HS-5 (cell line): Measurements from ENCODE around the gene RGS14.
"Not testable (repeated sequence)": the region's sequence is repeated elsewhere in the genome, so short reads cannot be mapped to it uniquely, and the experiment has no call there.

Experiments
- DNase-seq: peaks from one replicate; pipeline ENCODE4 v3.0.0-alpha.2; 2012; ENCODE audit warnings: low read depth

Gene RGS14

DNA sequence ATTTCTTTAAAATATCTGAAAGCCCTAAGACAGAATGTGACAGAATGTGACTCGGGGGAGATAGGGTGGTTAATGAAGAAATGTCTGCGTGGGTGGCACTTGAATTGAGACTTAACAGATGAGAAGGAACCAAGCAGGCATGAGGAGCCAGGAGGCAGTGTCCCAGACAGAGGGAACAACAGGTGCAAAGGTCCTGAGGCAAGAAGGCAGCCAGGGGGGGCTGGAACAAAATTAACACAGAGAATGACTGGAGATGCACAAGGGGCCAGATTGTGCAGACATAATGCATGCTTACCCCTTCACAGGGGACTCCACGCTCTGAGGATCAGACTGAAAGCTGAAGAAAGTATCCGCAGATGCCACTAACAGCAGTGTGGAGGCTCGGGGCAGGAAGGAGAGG, 8.0 kb upstream of the RGS14 start:
- no peak for DNase-seq

- DNase-seq: no peak
Measured at GRCh38 chr5:177350776-177351391, 6.8 kb upstream of the RGS14 start.

DNA sequence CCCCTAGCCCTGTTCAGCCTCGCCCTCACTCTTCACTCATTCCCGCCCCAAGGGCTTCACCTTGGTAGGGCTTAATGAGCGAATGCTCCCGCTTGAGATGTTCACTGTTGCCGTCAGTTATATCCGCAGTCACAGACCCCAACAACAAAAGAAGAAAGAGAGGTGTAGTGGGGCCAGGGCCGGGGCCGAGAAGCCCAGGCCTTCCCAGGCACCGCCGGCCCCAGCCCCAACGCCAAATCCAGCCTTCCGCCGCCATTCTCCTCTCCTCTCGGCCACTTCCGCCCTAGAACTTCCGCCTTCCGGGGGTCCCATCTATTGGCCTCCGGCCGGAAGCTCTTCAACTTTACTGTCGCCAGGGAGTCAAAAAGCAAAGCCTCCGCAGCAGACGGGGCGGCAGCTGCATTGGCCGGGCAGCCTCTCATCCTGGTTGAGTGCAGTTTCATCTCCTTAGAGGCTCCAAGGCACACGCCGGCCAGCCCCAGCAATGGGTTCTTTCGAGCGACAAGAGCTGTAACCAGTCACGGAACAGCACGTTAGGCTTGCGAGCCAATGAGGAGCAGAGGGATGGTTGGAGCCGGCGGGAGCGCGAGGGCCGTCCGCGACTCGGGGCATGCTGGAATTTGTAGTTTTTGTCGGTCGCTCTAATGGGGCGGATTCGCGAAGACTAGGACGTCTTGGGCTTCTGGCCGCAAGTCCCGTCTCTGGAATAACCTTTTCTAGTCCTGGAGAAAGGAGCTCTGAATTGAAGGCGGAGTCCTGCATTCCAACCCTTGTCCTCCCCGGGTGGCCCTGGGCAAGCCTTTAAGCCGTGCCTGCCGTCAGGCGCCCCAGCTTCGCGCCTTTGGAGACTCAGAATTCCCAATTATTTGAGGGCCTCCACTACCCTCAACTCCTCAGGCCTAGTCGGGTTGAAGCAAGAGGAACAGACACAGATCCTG, 6.1 kb upstream of the RGS14 start, which contains the start of gene LMAN2:
Gene LMAN2, minus strand, starts transcription at position 277 of the 938 bp plus-strand sequence. Its CDS starts 21 bp downstream, at position 256.
- DNase-seq: peak; percentile 90

GRCh38 chr5:177353093-177353492, 4.6 kb upstream of the RGS14 start:
- no peak for DNase-seq

- DNase-seq: no peak
Measured at GRCh38 chr5:177354256-177354655, 3.5 kb upstream of the RGS14 start.

DNA sequence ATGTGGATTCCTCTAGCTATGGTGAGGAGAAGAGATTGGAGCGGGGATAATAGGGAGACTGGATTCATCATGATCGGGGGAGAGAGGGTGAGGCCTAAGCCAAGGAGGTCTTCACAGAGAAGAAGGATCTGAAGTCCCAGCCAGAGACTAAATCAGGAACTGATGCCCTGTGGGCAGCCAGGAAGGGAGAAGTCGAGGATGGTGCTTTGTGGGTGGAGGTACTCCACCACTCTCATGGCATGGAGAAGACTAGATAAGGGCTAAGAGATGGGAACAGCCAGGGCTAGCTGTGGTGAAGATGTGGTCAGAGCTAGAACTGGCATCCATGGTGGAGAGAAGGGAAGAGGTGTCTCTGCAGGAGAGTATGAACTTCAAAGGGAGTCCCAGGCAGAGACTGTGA, 3.0 kb upstream of the RGS14 start:
- no peak for DNase-seq

DNA sequence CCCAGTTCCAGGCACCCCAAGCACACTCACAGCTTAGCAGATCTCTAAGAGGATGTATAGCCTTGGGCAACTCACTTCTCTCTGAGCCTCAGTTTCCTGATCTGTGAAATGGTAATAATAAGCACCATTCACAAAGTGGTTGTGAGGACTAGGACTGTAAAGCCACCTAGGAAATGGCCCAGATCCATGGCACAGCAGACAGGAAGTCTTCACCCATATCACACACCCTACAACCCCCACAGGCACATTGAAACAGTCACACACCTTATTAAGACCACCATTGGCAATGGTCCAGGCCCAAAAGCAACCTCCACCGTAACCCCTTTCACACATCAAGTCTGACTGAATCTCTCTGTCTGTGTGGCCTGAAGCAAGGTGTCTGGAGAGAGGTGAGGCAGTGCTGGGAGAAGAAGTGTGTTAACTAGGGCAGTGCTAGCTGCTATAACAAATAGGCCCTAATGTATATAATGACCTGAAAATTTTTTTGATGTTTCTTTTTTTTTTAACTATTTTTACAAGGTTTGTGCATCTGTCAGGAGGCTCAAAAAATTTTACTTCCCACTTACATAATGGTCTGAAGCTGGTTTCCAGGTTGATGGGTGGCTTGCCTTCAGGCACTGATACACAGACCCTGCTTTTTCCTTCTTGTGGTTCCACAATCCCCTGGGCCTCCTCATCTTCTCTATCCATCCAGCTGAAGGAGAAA, 2.4 kb upstream of the RGS14 start:
- no peak for DNase-seq

- DNase-seq: no peak
Measured at GRCh38 chr5:177355868-177356168, 1.9 kb upstream of the RGS14 start.

DNA sequence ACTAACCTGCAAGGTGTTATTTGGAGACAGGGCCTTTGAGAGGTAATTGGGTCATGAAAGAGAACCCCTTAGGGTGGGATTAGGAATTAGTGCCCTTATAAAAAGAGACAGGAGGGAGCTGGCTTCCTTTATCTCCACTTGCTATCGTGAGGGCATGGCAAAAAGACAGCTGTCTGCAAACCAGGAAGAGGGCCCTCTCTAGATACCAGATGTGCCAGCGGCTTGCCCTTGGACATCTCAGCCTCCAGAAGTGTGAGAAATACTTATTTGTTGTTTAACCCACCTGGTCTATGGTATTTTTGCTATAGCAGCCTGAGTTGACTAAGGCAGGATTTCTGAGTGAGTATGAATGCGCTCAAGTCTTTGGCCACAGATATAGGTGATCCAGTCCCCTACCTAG, 978 bp upstream of the RGS14 start:
- no peak for DNase-seq

- DNase-seq: no peak
Measured at GRCh38 chr5:177357146-177357458, 622 bp upstream of the RGS14 start.

GRCh38 chr5:177358370-177358819, 671 bp downstream of the RGS14 start:
- no peak for DNase-seq

GRCh38 chr5:177359451-177359851, 1.7 kb downstream of the RGS14 start:
- DNase-seq: no peak

DNA sequence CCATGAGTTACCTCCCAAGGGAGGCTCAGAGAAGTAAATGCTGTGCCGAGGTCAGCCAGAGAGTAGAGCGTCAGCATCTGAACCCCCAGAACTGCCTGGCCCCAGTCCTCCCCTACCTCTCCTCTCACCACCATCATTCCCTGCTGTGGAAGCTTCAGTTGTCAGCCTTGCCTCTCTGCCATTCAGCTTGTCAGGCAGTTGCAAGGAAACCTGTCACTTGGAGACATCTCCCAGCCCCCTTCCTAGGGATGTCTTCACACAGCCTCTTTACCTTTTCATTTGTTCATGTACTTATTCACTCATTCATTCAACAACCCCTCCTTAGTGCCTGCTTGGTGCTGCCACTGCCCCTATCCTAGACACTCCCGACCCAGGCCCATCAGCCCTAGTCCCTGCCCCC, 2.1 kb downstream of the RGS14 start:
- no peak for DNase-seq

GRCh38 chr5:177360740-177361139, 3.0 kb downstream of the RGS14 start:
- DNase-seq: not testable (repeated sequence)

DNA sequence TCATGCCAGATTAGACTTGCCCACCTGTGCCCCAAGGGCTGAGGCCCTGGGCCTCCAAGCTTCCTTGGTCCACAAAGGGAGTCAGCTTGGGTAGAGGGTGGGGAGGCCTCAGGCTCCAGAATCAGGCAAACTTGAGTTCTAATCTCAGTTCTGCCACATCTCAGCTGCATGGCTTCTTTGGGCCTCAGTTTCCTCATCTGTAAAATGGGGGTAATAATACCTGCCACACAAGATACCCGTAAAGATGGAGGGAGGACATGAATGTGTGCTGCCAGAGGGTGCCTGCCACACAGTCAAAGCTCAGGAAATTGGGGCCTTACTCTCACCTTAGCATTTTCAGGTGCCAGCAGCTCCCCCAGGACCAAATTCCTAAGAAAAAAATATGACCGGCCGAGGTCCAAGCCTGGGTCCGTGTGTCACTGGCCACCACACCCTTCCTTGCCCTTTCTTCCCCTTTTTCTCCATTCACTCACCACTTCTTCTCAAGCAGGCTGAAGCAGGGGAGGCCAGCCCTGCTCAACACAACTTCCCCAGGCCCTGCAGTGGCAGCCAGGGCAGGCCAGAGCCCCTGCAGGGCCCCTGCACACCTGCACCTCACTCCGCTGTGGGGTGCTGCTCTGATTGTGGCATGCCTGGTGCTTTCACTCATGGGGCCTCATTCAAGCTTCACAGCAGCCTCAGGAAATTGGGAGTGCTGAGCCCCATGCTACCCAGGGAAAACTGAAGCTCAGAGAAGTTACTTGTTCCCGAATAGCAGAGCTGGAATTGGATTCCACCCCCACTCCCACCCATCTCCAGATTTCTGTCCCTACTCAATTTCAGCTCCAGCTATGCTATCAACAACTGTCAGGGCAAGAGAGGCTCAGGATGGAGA, 3.9 kb downstream of the RGS14 start:
- no peak for DNase-seq

DNA sequence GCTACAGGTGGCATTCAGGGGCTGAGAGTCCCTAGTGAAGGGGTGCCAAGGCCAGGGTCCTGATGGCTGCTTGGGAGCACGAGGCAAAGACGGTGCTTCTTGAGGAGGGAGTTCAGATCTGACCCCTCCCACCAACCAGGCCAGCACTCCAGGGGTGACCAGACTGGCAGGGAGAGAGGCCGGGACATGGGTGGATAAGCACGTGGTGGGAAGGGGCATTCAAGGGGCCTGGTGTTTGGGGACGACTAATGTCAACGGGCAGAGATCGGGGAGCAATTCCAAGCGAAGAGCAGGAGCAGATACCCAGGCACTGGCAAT, 4.5 kb downstream of the RGS14 start:
- no peak for DNase-seq

- no peak for DNase-seq
Measured at GRCh38 chr5:177362610-177363507, 5.1 kb downstream of the RGS14 start.

GRCh38 chr5:177363565-177363964, 5.8 kb downstream of the RGS14 start:
- no peak for DNase-seq

GRCh38 chr5:177364159-177364962, 6.6 kb downstream of the RGS14 start:
- no peak for DNase-seq

DNA sequence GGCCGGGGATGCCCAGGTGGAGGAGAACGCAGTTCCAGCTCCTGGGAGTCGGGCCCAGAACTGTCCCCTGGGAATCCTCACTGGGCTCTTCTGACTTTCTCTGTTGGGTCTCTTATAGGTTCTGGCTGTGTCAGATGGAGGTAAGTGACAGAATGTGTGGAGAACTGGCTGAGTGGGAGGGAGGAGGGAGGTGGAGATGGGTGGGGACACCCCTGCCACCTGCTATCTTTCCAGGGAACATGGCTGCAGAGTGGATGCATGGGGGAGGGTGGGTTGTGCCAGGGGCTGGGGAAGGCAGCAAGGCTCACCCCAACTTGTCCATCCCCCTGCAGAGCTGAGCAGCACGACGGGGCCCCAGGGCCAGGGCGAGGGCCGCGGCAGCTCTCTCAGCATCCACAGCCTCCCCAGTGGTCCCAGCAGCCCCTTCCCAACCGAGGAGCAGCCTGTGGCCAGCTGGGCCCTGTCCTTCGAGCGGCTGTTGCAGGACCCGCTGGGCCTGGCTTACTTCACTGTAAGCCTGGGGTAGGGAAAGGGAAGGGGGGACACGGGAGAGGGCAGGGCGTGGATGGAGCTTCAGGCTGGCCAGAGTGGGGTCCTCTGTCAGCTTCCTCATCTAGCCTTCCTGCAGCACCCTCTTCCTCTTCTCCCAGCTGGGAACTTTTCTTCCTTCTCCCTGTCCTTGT, 8.3 kb downstream of the RGS14 start:
- DNase-seq: no peak
